HCT116 (cell line): ENCODE results near the gene IL1B. TPM values are rescaled to one million over a fixed set of nuclear protein-coding genes. Genes with fewer than 3 reads are reported as not detected.

Experiments
- ATAC-seq: fragments of 200-7000 bp; cut with Tn5 transposase; 2 replicates; pipeline ENCODE4 v1.9.1; 2020; ENCODE audit warnings: mild to moderate bottlenecking, moderate library complexity
- BruUV-seq: library from RNA; stranded (reverse); fragments of 400-500 nt; replicated peaks from 2 replicates; lab custom pipeline; 2021; lab: Mats Ljungman, UMichigan
- CTCF ChIA-PET: fragments of 300-600 bp; sonication (Branson Sonifier 250); formaldehyde crosslinking; loops from one replicate; lab custom pipeline; 2021; ENCODE audit warnings: antibody characterized with exemption; lab: Charles Lee
- POLR2A ChIA-PET: fragments of 300-600, 350-600 bp; sonication (Branson Sonifier 250); formaldehyde crosslinking; loops from one replicate; lab custom pipeline; 2021; ENCODE audit warnings: antibody characterized with exemption; lab: Charles Lee
- RAD21 ChIA-PET, 2 experiments: fragments of 300-600 bp; sonication (Branson Sonifier 250); formaldehyde crosslinking; loops; one replicate each; lab custom pipeline; 2023; ENCODE audit warnings: low total read pairs in 2 of 2; ENCODE audit not compliant: uncharacterized antibody in 2 of 2, unreplicated experiment in 2 of 2, low non-redundant PET in 1 of 2; lab: Charles Lee
- DNase-seq: peaks from one replicate; pipeline ENCODE4 v3.0.0-alpha.2; 2010; ENCODE audit warnings: low read depth, low spot score
- H2AFZ ChIP-seq: fragments of 200-600 bp; shearing (Covaris generic), sonication (generic); 2 replicates; pipeline ENCODE4 v1.6.1; 2017; ENCODE audit warnings: low read depth, mixed run types, mixed read lengths, antibody characterized with exemption, low read length; ENCODE audit not compliant: poor library complexity, severe bottlenecking
- H3K27ac ChIP-seq: 2 replicates; pipeline ENCODE4 v1.5.1; 2012; ENCODE audit warnings: low read depth, low read length
- H3K27me3 ChIP-seq: fragments of 200-600 bp; sonication (generic); 2 replicates; pipeline ENCODE4 v1.6.1; 2016; ENCODE audit warnings: mixed run types, low read length, mixed read lengths; ENCODE audit not compliant: insufficient read depth
- H3K36me3 ChIP-seq, 2 experiments: fragments of 200-500 bp in 1 of 2; fragments of 200-600 bp in 1 of 2; sonication (Bioruptor generic) in 1 of 2; sonication (generic) in 1 of 2; 2 replicates each; pipeline versions ENCODE4 v1.5.1 to v1.6.1; 2014 to 2016; ENCODE audit warnings: low read length in 2 of 2, inconsistent platforms in 1 of 2, mixed read lengths in 1 of 2, mixed run types in 1 of 2; ENCODE audit not compliant: insufficient read depth in 2 of 2, control insufficient read depth in 1 of 2
- H3K4me1 ChIP-seq, 2 experiments: fragments of 200-600 bp in 1 of 2; sonication (generic) in 1 of 2; 2 replicates each; pipeline versions ENCODE4 v1.5.1 to v1.6.1; 2012 to 2017; ENCODE audit warnings: low read length in 2 of 2, inconsistent platforms in 1 of 2, mild to moderate bottlenecking in 1 of 2, mixed read lengths in 1 of 2, mixed run types in 1 of 2, moderate library complexity in 1 of 2; ENCODE audit not compliant: insufficient read depth in 2 of 2, control insufficient read depth in 1 of 2
- H3K4me2 ChIP-seq: fragments of 200-600 bp; sonication (generic); 2 replicates; pipeline ENCODE4 v1.6.1; 2017; ENCODE audit warnings: mixed run types, low read length, mixed read lengths
- H3K4me3 ChIP-seq, 2 experiments: fragments of 200-600 bp in 1 of 2; sonication (generic) in 1 of 2; replicated peaks in 1 of 2; 2 replicates each; pipeline ENCODE4 v1.5.1; 2011 to 2016; ENCODE audit warnings: low read length in 2 of 2, control low read depth in 1 of 2, low read depth in 1 of 2, mild to moderate bottlenecking in 1 of 2, mixed read lengths in 1 of 2, mixed run types in 1 of 2
- H3K79me2 ChIP-seq: fragments of 200-600 bp; sonication (generic); 2 replicates; pipeline ENCODE4 v1.6.1; 2017; ENCODE audit warnings: mild to moderate bottlenecking, mixed run types, low read length, moderate library complexity, mixed read lengths; ENCODE audit not compliant: insufficient read depth
- H3K9ac ChIP-seq: fragments of 200-600 bp; sonication (generic); 2 replicates; pipeline ENCODE4 v1.6.1; 2016; ENCODE audit warnings: low read length, mixed read lengths
- H3K9me2 ChIP-seq: fragments of 200-600 bp; sonication (generic), shearing (Covaris generic); 2 replicates; pipeline ENCODE4 v1.6.1; 2017; ENCODE audit warnings: mixed run types, mild to moderate bottlenecking, moderate library complexity; ENCODE audit not compliant: insufficient read depth
- H3K9me3 ChIP-seq, 2 experiments: fragments of 200-500 bp in 1 of 2; fragments of 200-600 bp in 1 of 2; sonication (Bioruptor generic) in 1 of 2; sonication (generic) in 1 of 2; 2 replicates each; pipeline ENCODE4 v1.6.1; 2014 to 2017; ENCODE audit warnings: low read length in 2 of 2, mixed read lengths in 2 of 2, inconsistent platforms in 1 of 2, low read depth in 1 of 2, mild to moderate bottlenecking in 1 of 2, mixed run types in 1 of 2, moderate library complexity in 1 of 2; ENCODE audit not compliant: control insufficient read depth in 1 of 2, insufficient read depth in 1 of 2
- H4K20me1 ChIP-seq: fragments of 200-600 bp; sonication (generic), shearing (Covaris generic); 2 replicates; pipeline ENCODE4 v1.6.1; 2017; ENCODE audit warnings: mixed run types, mild to moderate bottlenecking, moderate library complexity; ENCODE audit not compliant: insufficient read depth
- CBX3 ChIP-seq: IDR thresholded peaks from 2 replicates; pipeline ENCODE4 v1.6.1; 2012; ENCODE audit warnings: low read depth
- ELF1 ChIP-seq: IDR thresholded peaks from 2 replicates; pipeline ENCODE4 v1.6.1; 2012; ENCODE audit warnings: low read depth, borderline replicate concordance
- POLR2A ChIP-seq: IDR thresholded peaks from 2 replicates; pipeline ENCODE4 v1.7.0; 2011; ENCODE audit warnings: borderline replicate concordance; ENCODE audit not compliant: insufficient read depth, insufficient read length; ENCODE audit errors: extremely low read depth
- RAD21 ChIP-seq: IDR thresholded peaks from 2 replicates; pipeline ENCODE4 v1.6.1; 2012; ENCODE audit warnings: low read depth, mild to moderate bottlenecking
- SP1 ChIP-seq: IDR thresholded peaks from 2 replicates; pipeline ENCODE4 v1.6.1; 2012; ENCODE audit warnings: low read depth
- TCF7L2 ChIP-seq: IDR thresholded peaks from 2 replicates; pipeline ENCODE4 v1.7.0; 2011; ENCODE audit warnings: borderline replicate concordance, inconsistent platforms; ENCODE audit not compliant: insufficient read depth, insufficient read length; ENCODE audit errors: extremely low read depth
- ZNF274 ChIP-seq: fragments of 200-500 bp; sonication (Bioruptor generic); IDR thresholded peaks from 2 replicates; pipeline ENCODE4 v1.6.1; 2014; ENCODE audit warnings: mild to moderate bottlenecking, low read depth, low read length, inconsistent platforms
- intact Hi-C: fragments of 100-400 bp; cut with micrococcal nuclease; formaldehyde crosslinking; loops from 2 replicates; pipeline ENCODE4 v1.10.0; 2022
- total RNA-seq: library from RNA; stranded (reverse); gene quantifications from one replicate; pipeline ENCODE4 v1.2.1, GENCODE V29; 2021; ENCODE audit not compliant: unreplicated experiment
- TF ChIP-seq, protein P1 (sequence below): IDR thresholded peaks from 2 replicates; pipeline ENCODE4 v1.6.1; 2012; ENCODE audit warnings: low read depth

The IL1B gene
- total RNA-seq, 1 experiment from 2014 or later = not detected

DNA sequence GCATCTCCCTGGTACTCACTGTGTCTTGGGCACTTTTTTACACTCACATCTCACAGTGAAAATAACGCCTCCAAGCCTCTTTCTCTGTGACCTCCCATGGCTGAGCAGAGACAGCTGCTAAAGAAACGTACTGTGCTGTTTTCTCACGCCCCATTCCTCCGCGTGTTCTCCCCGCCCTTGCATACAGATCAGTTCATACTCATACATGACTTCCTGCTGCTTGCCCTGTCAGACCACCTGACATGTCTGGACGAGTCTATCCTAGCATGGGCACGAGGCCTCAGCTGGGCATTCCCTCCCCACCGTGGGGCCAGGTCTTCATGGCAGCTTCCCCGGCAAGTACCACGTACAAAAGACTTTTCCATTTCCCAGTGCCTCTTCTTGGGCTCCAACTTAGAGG, 31.0 kb downstream of the IL1B start:
- no peaks in the 10 kb centered on the region for H3K9me2 ChIP-seq
- H4K20me1 ChIP-seq = no peaks in the 10 kb centered on the region
- no peak overlapping the region for H3K4me3 ChIP-seq
- no peaks in the 10 kb centered on the region for H3K4me1 ChIP-seq
- TF ChIP-seq TCF7L2 (no peak), ZNF274 (no peak), CBX3 (no peak), RAD21 (no peak), POLR2A (no peak), ELF1 (no peak), SP1 (no peak)
- TF ChIP-seq, protein P1, sequence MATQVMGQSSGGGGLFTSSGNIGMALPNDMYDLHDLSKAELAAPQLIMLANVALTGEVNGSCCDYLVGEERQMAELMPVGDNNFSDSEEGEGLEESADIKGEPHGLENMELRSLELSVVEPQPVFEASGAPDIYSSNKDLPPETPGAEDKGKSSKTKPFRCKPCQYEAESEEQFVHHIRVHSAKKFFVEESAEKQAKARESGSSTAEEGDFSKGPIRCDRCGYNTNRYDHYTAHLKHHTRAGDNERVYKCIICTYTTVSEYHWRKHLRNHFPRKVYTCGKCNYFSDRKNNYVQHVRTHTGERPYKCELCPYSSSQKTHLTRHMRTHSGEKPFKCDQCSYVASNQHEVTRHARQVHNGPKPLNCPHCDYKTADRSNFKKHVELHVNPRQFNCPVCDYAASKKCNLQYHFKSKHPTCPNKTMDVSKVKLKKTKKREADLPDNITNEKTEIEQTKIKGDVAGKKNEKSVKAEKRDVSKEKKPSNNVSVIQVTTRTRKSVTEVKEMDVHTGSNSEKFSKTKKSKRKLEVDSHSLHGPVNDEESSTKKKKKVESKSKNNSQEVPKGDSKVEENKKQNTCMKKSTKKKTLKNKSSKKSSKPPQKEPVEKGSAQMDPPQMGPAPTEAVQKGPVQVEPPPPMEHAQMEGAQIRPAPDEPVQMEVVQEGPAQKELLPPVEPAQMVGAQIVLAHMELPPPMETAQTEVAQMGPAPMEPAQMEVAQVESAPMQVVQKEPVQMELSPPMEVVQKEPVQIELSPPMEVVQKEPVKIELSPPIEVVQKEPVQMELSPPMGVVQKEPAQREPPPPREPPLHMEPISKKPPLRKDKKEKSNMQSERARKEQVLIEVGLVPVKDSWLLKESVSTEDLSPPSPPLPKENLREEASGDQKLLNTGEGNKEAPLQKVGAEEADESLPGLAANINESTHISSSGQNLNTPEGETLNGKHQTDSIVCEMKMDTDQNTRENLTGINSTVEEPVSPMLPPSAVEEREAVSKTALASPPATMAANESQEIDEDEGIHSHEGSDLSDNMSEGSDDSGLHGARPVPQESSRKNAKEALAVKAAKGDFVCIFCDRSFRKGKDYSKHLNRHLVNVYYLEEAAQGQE = no peak
- CTCF ChIA-PET = no interaction called here
- RAD21 ChIA-PET = no interaction called here
- BruUV-seq = no TSS peak
- 0 out of 4 replicates have a peak, but pooled peaks cover 0 to 4% of the 10 kb centered on the region in 2 experiments for H3K9me3 ChIP-seq
- H3K36me3 ChIP-seq = no peaks in the 10 kb centered on the region
- DNase-seq (no peak), ATAC-seq (no peak)
- no peak overlapping the region for H3K9ac ChIP-seq
- intact Hi-C loops = no loop called here
- H3K79me2 ChIP-seq = no peaks in the 10 kb centered on the region
- no peak overlapping the region for H3K4me2 ChIP-seq
- H2AFZ ChIP-seq = no peak overlapping the region
- no peak overlapping the region for H3K27ac ChIP-seq
- POLR2A ChIA-PET = no interaction called here
- no peaks in the 10 kb centered on the region for H3K27me3 ChIP-seq
